LHCN-M2 (cell line): ENCODE data around the gene GLRA2. TPM values are rescaled to one million over a fixed set of nuclear protein-coding genes. Genes with fewer than 3 reads are reported as not detected.
"Not testable (repeated sequence)": the region's sequence is repeated elsewhere in the genome, so short reads cannot be mapped to it uniquely, and the experiment has no call there.

Experiments used
- DNase-seq: peaks from one replicate; pipeline ENCODE4 v3.0.0-alpha.2; 2012; ENCODE audit warnings: low read depth
- total RNA-seq: library from RNA; depleted of rRNA; stranded (reverse); fragments of >200 nt; gene quantifications from 2 replicates; pipeline ENCODE4 v1.2.3, GENCODE V29; 2014

GLRA2 gene
- total RNA-seq, 1 experiment from 2014 or later, result not detected

GRCh38 chrX:14591976-14592375 is 62.6 kb downstream of the GLRA2 start:
- DNase-seq, result peak; percentile 13

GRCh38 chrX:14594521-14594920 is 65.2 kb downstream of the GLRA2 start:
- no peak for DNase-seq

- DNase-seq, result no peak
These were observed 69.0 kb downstream of the GLRA2 start for GRCh38 chrX:14598330-14598729.

- DNase-seq, result no peak
These were observed 78.2 kb downstream of the GLRA2 start for GRCh38 chrX:14607446-14607985.

- DNase-seq, result not testable (repeated sequence)
These were observed 83.1 kb downstream of the GLRA2 start for GRCh38 chrX:14612450-14612849.

- no peak for DNase-seq
These were observed 87.0 kb downstream of the GLRA2 start for GRCh38 chrX:14616301-14616700.

GRCh38 chrX:14616836-14617235 is 87.5 kb downstream of the GLRA2 start:
- DNase-seq, result peak; percentile 2

- no peak for DNase-seq
These were observed 89.0 kb downstream of the GLRA2 start for GRCh38 chrX:14618177-14618965.

- DNase-seq, result no peak
These were observed 101.4 kb downstream of the GLRA2 start for GRCh38 chrX:14630733-14631132.

- DNase-seq, result no peak
These were observed 112.6 kb downstream of the GLRA2 start for GRCh38 chrX:14641681-14642655.

GRCh38 chrX:14660970-14661369 is 131.6 kb downstream of the GLRA2 start:
- DNase-seq, result no peak

GRCh38 chrX:14670819-14671218 is 141.5 kb downstream of the GLRA2 start:
- no peak for DNase-seq

GRCh38 chrX:14672611-14673172 is 143.4 kb downstream of the GLRA2 start:
- no peak for DNase-seq

- no peak for DNase-seq
These were observed 143.9 kb downstream of the GLRA2 start for GRCh38 chrX:14673236-14673635.

GRCh38 chrX:14673764-14674163 is 144.4 kb downstream of the GLRA2 start:
- peak; percentile 77 for DNase-seq

- no peak for DNase-seq
These were observed 146.2 kb downstream of the GLRA2 start for GRCh38 chrX:14675500-14675899.

- peak; percentile 11 for DNase-seq
These were observed 147.1 kb downstream of the GLRA2 start for GRCh38 chrX:14676431-14676830.

GRCh38 chrX:14688331-14688730 is 159.0 kb downstream of the GLRA2 start:
- not testable (repeated sequence) for DNase-seq

- no peak for DNase-seq
These were observed 161.2 kb downstream of the GLRA2 start for GRCh38 chrX:14690553-14690952.

- no peak for DNase-seq
These were observed 165.3 kb downstream of the GLRA2 start for GRCh38 chrX:14694611-14695010.

GRCh38 chrX:14697451-14697850 is 168.1 kb downstream of the GLRA2 start:
- DNase-seq, result peak; percentile 36

- DNase-seq, result no peak
These were observed 169.5 kb downstream of the GLRA2 start for GRCh38 chrX:14698790-14699189.
